IPS DF 19.7 (cell line): ENCODE measurements around the gene RABGAP1L.
A peak's percentile ranks its signal among the peaks of the same experiment; 100 is the strongest.
"Not testable (repeated sequence)": the region's sequence is repeated elsewhere in the genome, so short reads cannot be mapped to it uniquely, and the experiment has no call there.

Experiments used
- DNase-seq: peaks from one replicate; pipeline ENCODE4 v3.0.0-alpha.2; 2013; ENCODE audit warnings: low read depth, low spot score

The RABGAP1L gene

GRCh38 chr1:174990382-174990999 lies 831.2 kb downstream of the RABGAP1L start:
- no peak for DNase-seq

DNA sequence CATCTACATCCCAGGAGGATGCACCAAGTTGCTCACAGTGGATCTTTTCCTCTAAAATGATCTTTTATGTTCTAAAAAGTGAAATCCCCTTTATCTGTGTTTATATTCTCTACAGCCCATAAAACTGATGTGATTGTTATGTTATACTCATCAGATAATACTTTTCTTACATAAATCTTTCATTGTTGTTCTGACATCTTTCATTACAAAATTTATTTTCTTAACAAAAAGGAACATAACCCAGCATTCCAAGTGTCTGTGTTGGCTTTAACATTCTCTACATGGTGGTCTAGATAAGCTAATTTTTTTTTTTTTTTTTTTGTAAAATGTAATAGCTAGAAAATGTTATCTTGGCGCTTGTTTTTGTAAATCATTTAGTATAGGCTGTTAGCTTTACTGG lies 832.2 kb downstream of the RABGAP1L start:
- no peak for DNase-seq

DNA sequence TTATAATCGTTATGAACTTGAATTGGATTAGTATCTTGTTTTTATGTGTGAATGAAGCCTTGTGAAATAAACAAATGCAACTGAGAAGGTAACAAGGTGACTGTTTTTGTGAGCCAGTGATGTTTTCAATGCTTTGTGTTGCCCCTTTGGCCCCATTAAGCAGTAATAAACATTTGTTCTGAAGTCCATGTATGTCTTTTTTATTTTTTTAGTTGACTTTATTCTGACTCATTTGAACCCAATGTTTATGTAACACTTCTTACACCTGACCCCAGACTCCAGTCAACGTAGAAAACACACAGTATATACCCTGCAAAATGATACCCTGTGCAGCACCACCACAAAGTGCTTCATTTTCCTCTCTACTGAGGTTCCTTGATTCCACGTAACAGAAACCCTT lies 835.8 kb downstream of the RABGAP1L start:
- no peak for DNase-seq

GRCh38 chr1:174995916-174996315 lies 836.6 kb downstream of the RABGAP1L start:
- DNase-seq, result no peak

- DNase-seq, result no peak
Observed at GRCh38 chr1:174996476-174996875, 837.2 kb downstream of the RABGAP1L start.

- DNase-seq, result no peak
Observed at GRCh38 chr1:174997041-174997440, 837.7 kb downstream of the RABGAP1L start.

DNA sequence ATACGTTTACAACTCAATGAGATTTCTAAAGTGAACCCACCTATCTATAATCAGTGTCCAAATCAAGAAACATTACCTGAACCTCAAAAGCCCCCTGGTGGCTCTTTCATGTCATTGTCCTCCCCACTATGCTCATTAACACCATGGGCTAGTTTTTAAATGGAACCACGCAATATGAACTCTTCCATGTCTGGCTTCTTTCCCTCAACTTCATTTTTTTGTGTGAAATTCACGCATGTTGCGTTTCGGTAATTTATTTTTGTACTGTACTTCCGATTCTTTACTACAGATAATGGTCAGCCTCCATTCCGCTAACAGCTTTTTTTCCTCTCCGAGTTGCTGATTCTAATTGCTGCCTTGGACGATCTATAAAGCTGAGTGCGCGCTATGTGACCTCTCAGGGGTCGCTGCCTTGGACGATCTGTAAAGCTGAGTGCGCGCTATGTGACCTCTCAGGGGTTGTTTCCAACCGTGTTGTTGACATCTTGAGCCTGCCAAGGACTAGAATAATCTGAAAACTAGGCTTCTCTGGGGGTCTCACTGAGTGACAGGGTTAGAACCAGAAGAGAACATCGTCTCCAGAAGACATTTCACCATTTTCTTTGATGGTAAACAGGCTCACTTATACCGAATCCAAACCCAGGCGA lies 839.4 kb downstream of the RABGAP1L start:
- DNase-seq, result peak; percentile 20

- peak; percentile 95 for DNase-seq
Observed at GRCh38 chr1:174999216-174999935, 840.1 kb downstream of the RABGAP1L start.

DNA sequence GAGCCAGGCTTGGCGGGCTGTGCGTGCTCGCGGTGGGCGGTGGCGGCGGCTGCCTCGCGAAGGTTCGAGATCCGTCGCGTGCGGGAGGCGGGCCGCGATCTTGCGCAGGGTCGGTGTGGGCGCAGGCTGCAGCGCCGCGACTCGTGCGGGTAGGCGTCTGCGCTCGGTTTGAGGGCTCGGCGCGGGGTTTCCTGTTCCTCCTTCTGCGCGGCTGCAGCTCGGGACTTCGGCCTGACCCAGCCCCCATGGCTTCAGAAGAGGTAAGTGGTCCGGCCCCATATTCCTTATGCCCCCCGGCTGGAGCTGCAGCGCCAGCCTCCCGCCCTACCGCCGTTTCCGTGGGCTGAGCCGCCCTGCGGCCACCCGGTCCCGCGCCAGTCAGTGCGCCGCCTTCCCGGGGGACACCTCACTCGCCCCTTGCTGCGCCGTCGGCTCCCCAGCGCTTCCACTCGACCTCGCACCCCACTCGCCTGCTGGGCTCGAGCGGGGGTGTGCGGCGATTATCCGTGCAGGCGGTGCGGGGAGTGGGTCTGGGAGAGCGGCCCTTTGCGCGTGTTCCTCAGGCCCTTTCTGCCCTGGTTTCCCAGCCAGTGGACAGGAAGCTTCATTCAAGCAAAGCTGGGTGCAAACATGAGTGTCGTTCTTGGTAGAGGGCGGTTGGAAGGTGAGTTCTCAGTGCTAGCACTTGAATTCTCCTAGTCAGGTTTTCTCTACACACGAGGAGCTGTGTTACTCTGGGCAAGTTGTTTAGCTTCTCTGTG lies 840.8 kb downstream of the RABGAP1L start, which contains the start of gene CACYBP:
TSS of gene CACYBP (plus strand) at position 12 of the 761 bp plus-strand sequence. CDS start at position 246, 234 bp downstream.
- peak; percentile 9 for DNase-seq

DNA sequence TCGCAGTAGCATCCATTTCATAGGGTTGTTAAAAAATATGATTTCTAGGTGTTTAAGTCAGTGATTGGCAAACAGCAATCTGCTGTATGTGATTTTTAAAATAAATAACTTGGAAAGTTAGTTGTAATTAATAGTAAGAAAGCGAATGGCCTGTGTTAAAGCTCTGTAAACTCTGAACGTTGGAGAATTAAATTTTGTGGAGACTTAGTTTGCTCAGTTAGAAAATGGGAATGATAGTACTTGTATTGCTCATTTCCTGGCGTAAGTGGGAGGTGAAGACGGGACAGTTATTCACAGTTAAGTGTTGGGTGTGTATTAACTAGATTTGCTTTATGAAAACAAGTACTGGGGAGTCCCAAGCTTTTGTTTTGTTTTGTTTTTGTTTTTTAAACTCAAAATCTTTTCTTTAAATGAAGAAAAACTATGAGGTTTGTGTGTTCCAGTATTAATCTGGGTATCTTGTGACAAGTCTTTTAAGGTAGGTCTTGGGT lies 841.4 kb downstream of the RABGAP1L start:
- no peak for DNase-seq

- no peak for DNase-seq
Observed at GRCh38 chr1:175002910-175003517, 843.7 kb downstream of the RABGAP1L start.

- DNase-seq, result no peak
Observed at GRCh38 chr1:175003521-175003920, 844.2 kb downstream of the RABGAP1L start.

DNA sequence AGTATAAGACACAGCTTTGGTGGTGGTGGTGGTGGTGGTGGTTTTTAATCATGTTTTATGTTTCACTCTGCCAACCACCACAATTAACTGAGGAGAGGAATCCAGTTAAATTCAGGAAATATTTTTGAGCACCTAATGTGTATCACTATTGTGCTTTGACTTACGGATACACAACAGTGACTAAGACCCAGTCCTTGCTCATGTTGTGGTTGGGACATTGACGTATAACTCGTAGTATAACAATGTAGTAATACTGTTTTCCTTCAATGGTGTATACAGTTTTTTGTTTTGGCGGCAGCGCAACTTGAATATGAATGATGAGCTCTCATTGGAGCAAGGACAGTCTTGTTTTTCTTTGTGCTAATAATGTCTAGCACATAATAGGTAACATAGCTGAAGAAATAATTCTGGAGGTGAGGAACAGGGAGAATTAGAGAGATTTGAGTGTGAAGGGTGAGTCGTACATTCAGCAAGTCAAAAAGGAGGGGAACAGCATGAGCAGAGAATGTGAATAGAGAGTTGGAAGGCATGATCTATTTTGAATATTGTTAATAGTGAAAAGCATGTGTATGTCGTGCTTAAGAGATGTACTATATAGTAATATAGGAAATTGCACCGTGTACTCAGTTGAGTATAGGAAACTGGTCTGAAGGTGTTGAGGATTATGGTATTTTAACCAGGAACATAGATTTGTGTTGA lies 845.9 kb downstream of the RABGAP1L start:
- no peak for DNase-seq

DNA sequence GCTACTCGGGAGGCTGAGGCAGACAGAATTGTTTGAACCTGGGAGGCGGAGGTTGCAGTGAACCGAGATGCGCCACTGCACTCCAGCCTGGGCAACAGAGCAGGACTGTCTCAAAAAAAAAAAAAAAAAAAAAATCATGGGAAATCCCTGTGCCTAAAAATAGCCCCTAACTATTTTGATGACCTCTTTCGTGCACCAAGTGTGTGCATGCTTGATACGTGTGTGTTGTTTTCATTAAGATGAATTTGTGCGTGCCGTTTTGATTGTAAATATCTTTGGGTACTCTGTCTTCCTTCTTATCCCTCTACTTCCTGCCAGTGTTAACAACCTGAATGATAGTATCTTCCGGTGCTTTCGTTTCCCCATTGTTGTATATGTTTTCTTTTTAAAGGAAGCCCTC lies 850.2 kb downstream of the RABGAP1L start:
- DNase-seq, result no peak

DNA sequence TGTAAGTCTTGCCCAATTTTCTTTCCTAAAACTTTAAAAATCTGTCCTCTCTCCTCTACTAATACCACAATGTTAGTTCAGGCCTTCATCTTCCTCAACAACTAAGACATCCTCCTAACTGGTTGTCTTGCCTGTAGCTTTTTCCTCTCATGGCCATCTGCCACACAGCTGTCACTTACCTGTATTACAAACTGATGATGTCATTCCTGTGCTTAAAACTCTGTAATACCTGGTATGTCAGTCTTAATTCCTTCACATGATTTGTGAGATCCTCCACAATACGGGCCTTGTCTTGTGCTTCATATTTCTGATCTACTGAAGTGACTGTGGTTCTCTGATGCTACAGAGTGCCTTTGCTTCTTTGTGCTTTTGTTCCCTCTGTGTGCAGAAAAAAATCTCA lies 854.1 kb downstream of the RABGAP1L start:
- DNase-seq, result no peak

DNA sequence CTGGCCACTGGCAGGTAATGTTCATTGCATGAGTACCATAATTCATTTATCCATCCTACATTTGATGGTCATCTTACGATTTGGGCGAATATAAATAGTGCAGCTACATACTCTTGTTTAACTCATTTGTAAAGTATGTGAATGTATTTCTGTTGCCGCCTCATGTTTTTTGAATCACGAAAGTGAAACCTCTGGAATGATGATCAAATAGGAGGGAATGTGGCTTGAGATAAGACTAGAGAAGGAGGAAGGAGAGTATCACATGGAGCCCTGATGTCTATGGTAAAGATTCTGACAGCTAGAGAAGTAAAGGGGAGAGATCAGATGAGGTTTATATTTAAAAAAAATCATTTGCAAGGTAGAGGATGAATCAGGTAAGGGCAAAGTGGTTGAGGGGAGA lies 855.9 kb downstream of the RABGAP1L start:
- no peak for DNase-seq

GRCh38 chr1:175019524-175019923 lies 860.2 kb downstream of the RABGAP1L start:
- no peak for DNase-seq

DNA sequence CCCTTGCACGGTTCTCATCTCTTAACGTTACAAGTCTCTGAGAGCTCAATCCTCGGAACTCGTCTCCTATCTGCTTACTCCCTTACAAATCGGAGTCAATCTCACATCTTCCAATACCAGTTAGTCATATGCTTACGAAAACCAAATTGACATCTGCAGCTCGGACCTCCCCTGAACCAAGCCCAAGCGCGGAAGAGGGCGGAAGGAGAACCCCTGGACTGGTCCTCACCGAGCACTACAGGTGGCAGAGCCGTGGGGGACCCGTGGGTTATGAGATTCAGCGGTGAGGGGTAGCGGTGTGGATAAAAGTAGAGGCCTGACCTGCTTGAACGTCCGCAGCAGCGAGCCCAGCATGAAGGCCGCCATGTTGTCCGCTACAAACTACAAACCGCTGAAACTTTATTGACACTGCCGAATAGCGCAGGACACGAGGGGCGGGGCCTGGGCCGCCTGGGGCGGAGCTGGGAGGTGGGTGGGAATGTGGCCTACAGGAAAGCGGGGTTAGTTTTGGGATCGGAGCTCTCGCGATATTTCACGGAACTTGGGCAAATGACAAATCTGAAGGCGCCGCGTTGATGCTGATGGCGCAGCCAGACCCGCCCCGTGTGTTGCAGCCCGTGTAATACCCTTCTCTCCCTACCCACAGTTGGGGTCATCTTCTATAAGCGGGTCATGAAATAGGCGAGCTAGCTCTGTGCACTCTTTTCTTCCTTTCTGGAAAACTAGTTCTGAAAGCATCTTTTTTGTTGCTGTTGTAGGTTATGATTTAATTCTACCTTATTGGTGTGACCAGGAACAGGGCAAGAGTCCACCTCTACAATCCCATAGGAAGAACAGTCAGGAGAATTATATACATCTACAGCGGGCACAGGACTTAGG lies 864.0 kb downstream of the RABGAP1L start, which contains the start of gene MRPS14:
TSS of gene MRPS14 (minus strand) at position 383 of the 879 bp plus-strand sequence. CDS start at position 366, 17 bp downstream.
- peak; percentile 97 for DNase-seq

DNA sequence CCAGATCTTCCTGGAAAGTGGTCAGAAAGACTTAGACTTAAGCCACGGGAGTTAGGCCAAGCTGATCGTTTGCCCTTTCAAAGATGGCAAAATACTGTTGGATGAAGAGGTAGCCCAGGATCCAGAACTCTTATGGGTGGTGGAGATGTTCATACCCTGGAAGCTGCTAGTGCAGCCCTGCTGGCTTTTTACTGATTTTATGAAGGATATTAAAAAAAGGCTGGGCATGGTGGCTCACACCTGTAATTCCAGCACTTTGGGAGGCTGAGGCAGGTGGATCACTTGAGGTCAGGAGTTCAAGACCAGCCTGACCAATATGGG lies 864.6 kb downstream of the RABGAP1L start:
- not testable (repeated sequence) for DNase-seq

GRCh38 chr1:175024773-175025172 lies 865.5 kb downstream of the RABGAP1L start:
- DNase-seq, result no peak
